DMS153 treated with DMSO at 0.1 percent for 48 hours (cell line): ENCODE data around the gene ARF4.
"Not testable (repeated sequence)": the region's sequence is repeated elsewhere in the genome, so short reads cannot be mapped to it uniquely, and the experiment has no call there.

ENCODE experiments used
- DNase-seq: peaks from one replicate; lab custom pipeline; 2025; ENCODE audit not compliant: unreplicated experiment; lab: John Stamatoyannopoulos, UW

The ARF4 gene

DNA sequence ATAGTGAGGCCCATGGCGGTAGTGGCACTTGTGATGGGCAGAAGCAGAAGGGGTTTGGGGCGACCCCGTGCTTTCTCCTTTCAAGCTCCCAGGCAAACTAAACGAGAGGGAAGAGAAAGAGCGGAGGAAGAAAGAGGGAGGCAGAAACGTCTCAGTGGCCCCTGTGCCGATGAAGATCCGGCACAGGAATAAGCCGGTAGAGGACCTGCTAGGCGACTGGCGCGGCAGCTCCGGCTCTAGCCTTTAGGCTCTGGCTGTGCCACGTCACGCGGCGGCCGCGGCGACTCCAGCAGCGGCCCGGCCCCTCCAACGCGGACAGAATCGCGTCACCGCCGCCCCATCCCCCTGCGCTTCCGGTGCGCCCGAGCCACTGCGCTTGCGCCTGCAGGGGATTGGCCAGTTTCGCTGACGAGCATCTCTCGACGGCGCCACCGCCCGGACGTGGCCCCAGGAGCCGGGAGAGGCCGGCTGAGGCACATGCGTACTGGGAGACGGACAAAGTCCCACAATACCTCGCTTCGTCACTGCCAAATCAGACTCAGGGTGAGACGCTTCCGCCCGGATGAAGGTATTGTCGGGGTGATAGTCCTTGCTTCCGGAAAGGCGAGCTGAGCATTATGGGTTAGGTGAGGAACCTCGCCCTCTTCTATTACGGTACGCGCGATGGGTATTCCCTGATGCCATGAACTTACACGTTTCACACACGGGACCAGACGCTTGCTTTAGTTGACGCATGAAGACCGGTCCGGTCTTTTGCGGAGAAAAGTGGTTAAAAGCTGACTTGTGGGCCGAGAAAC is at the start of gene ARF4:
Gene ARF4, minus strand, starts transcription at position 218 of the 797 bp plus-strand sequence. Its CDS starts 204 bp downstream, at position 14.
- peak; percentile 81 for DNase-seq

- no peak for DNase-seq
Observed at GRCh38 chr3:57646723-57647122, 49.6 kb upstream of the ARF4 start.

DNA sequence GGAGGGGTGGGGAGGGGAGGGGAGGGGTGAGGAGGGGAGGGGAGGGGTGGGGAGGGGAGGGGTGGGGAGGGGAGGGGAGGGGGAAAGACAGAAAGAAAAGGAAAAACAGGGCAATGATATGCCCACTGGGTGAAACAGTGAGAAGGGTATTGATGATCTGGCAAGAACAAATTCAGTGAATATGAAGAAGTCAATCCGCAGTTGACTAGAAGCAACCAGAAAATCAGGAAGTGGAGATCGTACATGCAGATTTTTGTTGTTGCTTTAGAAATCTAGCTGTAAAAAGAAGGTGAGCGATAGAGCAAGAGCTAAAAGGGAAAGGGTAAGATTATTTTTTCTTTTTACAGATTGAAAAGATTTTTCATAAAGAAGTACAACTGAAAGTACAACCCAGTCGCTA is 47.6 kb upstream of the ARF4 start:
- no peak for DNase-seq

GRCh38 chr3:57637391-57637790 is 40.2 kb upstream of the ARF4 start:
- DNase-seq: no peak

DNA sequence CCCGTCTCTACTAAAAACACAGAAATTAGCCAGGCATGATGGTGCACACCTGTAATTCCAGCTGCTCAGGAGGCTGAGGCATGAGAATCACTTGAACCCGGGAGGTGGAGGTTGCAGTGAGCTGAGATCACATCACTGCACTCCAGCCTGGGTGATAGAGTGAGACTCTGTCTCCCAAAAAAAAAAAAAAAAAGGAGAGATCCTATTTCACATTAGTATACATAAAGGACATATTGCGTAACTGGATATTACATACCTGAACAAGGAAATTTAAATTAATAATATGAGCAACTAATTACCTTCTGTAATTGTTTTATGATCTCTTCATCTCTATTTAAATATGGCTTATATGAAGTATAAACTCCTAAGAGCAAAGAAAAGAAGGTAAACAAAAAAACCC is 37.1 kb upstream of the ARF4 start:
- DNase-seq: not testable (repeated sequence)

GRCh38 chr3:57627976-57628375 is 30.8 kb upstream of the ARF4 start:
- DNase-seq: no peak

GRCh38 chr3:57624801-57625200 is 27.7 kb upstream of the ARF4 start:
- DNase-seq: no peak

DNA sequence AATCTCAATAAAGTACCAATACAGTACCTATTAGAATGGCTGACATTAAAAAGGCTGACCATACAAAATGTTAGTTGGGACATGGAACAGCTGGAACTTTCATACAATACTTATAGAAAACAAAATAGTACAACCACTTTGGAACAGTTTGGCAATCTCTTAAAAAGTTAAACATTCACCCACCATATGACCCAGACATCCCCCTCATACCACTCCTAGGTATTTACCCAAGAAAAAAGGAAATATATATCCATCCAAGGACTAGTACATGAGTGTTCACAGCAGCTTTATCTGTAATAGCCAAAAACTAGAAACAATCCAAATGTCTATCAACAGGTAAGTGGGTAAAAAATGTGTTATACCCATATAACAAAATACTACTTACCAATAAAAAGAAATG is 25.2 kb upstream of the ARF4 start:
- DNase-seq: no peak

DNA sequence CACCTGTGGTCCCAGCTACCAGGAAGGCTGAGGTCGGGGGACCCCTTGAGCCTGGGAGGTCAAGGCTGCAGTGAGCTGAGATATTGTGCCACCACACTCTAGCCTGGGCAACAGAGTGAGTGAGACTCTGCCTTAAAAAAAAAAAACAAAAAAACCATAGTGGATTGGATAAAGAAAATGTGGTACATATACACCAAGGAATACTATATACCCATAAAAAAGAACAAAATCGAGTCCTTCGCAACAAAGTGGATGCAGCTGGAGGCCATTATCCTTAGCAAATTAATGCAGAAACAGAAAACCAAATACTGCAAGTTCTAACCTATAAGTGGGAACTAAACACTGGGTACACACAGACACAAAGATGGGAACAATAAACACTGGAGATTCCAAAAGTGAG is 20.6 kb upstream of the ARF4 start:
- DNase-seq: no peak

DNA sequence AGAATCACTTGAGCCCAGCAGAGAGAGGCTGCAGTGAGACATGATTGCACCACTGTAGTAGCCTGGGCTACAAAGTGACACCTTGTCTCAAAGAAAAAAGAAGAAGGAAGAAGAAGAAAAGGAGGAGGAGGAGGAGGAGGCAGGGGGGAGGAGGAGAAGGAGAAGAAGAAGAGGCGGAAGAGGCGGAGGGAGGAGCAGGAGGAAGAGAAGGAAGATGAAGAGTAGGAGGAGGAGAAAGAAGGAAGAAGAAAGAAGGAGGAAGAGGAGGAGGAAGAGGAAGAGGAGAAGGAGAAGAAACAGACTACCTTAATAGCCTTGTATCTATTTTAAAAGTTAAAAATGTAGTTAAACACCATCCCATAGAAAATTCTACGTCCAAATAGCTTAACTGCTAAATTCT is 19.1 kb upstream of the ARF4 start:
- DNase-seq: no peak

- DNase-seq: not testable (repeated sequence)
Observed at GRCh38 chr3:57611870-57612269, 14.7 kb upstream of the ARF4 start.

DNA sequence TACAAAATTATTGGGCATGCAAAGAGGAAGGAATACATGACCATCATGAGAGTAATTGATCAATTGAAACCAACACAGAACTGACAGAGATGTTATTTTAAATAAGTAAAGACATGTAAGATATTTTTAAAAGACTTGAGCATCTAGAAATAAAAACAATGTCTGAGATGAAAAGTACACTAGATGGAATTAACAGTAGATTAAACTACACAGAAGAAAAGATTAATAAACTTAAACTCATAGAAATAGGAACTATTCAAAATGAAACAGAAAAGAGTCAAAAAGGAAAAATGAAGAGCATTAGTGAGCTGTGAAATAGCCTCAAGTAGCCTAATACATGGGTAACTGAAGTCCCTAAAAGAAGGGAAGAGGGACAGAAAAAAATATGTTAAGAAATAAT is 8.5 kb upstream of the ARF4 start:
- no peak for DNase-seq

- no peak for DNase-seq
Observed at GRCh38 chr3:57604971-57605370, 7.8 kb upstream of the ARF4 start.

DNA sequence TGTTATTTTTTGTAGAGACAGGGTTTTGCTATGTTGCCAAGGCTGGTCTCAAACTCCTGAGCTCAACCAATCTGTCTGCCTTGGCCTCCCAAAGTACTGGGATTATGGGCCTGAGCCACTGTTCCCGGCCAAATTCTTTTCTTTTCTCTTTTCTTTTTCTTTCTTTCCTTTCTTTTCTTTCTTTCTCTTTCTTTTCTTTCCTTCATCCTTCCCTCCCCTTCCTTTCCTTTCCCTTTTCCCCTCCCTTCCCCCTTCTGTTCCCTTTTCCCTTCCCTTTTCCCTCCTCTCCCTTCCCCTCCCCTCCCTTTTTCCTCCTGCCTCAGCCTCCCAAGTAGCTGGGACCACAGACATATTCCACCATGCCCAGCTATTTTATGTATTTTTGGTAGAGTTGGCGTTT is 3.1 kb upstream of the ARF4 start:
- DNase-seq: no peak

DNA sequence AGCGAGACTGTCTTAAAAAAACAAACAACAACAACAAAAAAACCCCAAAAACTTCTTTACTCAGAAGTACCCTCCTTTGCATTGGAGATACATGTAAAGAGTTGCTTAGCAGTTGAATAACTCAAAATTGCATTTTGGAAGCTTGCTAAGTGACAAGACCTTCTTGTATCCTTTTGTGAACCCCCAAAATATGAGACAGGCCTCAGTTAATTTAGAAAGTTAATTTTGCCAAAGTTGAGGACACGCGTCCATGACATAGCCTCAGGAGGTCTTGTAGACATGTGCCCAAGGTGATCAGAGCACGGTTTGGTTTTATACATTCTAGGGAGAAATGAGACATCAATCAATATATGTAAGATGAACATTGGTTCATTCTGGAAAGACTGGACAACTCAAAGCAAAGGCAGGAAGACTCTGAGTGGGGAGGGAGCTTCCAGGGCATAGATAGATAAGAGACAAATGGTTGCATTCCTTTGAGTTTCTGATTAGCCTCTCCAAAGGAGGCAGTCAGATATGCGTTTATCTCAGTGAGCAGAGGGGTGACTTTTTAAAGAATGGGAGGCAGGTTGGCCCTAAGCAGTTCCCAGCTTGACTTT is 1.7 kb upstream of the ARF4 start:
- DNase-seq: no peak

- no peak for DNase-seq
Observed at GRCh38 chr3:57596495-57597126, 533 bp downstream of the ARF4 start.

GRCh38 chr3:57594576-57594975 is 2.6 kb downstream of the ARF4 start:
- no peak for DNase-seq

GRCh38 chr3:57594144-57594543 is 3.0 kb downstream of the ARF4 start:
- no peak for DNase-seq

- DNase-seq: no peak
Observed at GRCh38 chr3:57592306-57592705, 4.8 kb downstream of the ARF4 start.

DNA sequence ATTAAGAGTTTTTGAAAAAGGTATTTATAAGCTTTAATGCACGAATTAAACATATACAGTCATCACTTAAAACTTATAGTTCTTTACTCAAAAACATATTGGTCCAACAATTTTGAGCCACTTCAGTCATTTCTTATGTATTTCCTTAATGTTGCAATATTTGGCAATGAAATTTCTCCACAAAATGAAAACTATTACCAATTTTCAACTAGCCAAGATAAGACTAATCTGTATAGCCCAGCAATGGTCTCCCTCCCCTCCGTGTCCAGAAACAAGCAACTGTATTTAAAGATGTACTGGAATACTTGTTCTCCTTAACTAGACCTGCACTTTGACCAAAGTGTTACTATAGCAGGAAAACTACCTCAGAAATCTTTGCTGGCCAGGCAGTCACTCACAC is 9.2 kb downstream of the ARF4 start:
- DNase-seq: no peak

- no peak for DNase-seq
Observed at GRCh38 chr3:57586778-57587177, 10.4 kb downstream of the ARF4 start.

DNA sequence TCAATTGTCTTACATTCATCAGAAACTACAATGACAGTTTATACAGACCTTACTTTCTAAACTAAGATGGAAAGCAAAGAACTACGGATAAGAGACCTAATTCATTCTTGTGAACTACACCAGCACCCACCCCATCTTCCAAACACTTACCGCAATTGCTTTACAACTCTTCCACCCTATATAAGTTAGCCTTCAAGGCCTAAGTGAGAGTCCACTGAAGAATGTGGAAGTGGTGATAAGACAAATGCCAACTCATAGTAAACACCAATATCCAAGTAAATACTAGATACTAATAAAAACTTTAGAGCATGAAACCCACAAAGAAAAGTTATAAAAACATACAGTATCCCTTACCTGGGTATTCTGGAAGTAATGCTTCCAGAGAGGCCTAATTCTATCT is 13.6 kb downstream of the ARF4 start:
- no peak for DNase-seq
